Smooth muscle cell (in vitro differentiated cells): ENCODE results near the gene GNRHR. TPM values are rescaled to one million over a fixed set of nuclear protein-coding genes. Genes with fewer than 3 reads are reported as not detected.

Source experiments
- DNase-seq: peaks from one replicate; lab custom pipeline; 2025; ENCODE audit not compliant: unreplicated experiment; lab: John Stamatoyannopoulos, UW
- H2AFZ ChIP-seq: fragments of 200-600 bp; sonication (generic); 2 replicates; pipeline ENCODE4 v1.6.0; 2016; ENCODE audit warnings: antibody characterized with exemption, low read depth, mild to moderate bottlenecking
- H3F3A ChIP-seq: fragments of 200-600 bp; sonication (generic); 2 replicates; pipeline ENCODE4 v1.6.0; 2017; ENCODE audit warnings: antibody characterized with exemption, low read depth
- H3K27ac ChIP-seq: fragments of 200-600 bp; sonication (generic); 2 replicates; pipeline ENCODE4 v1.5.1; 2016; ENCODE audit warnings: low read depth, mild to moderate bottlenecking
- H3K27me3 ChIP-seq: fragments of 200-600 bp; sonication (generic); 2 replicates; pipeline ENCODE4 v1.6.1; 2016; ENCODE audit warnings: low read depth, mild to moderate bottlenecking
- H3K36me3 ChIP-seq: fragments of 200-600 bp; sonication (generic); 2 replicates; pipeline ENCODE4 v1.5.1; 2016; ENCODE audit warnings: low read depth
- H3K4me1 ChIP-seq: fragments of 200-600 bp; sonication (generic); 2 replicates; pipeline ENCODE4 v1.5.1; 2016; ENCODE audit warnings: low read depth
- H3K4me2 ChIP-seq: fragments of 200-600 bp; sonication (generic); 2 replicates; pipeline ENCODE4 v1.6.0; 2016; ENCODE audit warnings: mild to moderate bottlenecking
- H3K4me3 ChIP-seq: fragments of 200-600 bp; sonication (generic); 2 replicates; pipeline ENCODE4 v1.5.1; 2016; ENCODE audit warnings: mild to moderate bottlenecking
- H3K79me2 ChIP-seq: fragments of 200-600 bp; sonication (generic); 2 replicates; pipeline ENCODE4 v1.6.0; 2016; ENCODE audit warnings: low read depth, mild to moderate bottlenecking
- H3K9ac ChIP-seq: fragments of 200-600 bp; sonication (generic); 2 replicates; pipeline ENCODE4 v1.6.0; 2016; ENCODE audit warnings: low read depth
- H3K9me3 ChIP-seq: fragments of 200-600 bp; sonication (generic); replicated peaks from 2 replicates; pipeline ENCODE4 v1.5.1; 2016; ENCODE audit warnings: low read depth
- H4K20me1 ChIP-seq: fragments of 200-600 bp; sonication (generic); 2 replicates; pipeline ENCODE4 v1.6.0; 2016; ENCODE audit warnings: low read depth
- CTCF ChIP-seq: fragments of 200-600 bp; sonication (generic); IDR thresholded peaks from 2 replicates; pipeline ENCODE4 v1.5.1; 2017; ENCODE audit warnings: borderline replicate concordance, mild to moderate bottlenecking, antibody characterized with exemption; ENCODE audit not compliant: insufficient read depth, poor library complexity, severe bottlenecking
- WGBS: methylation state at CpG from one replicate; pipeline ENCODE4 v1.1.7; 2016; ENCODE audit warnings: low lambda C conversion rate; 5-methylcytosine and 5-hydroxymethylcytosine counted together
- polyA plus RNA-seq: library from polyadenylated mRNA; unstranded; fragments of >200 nt; fragmentation: Nextera tagmentation; extraction: Ambion mirVana; gene quantifications from 2 replicates; pipeline ENCODE4 v1.2.1, GENCODE V29; 2016
- total RNA-seq: library from RNA; depleted of rRNA; stranded (reverse); fragments of >200 nt; gene quantifications from 2 replicates; pipeline ENCODE4 v1.2.3, GENCODE V29; 2014

GNRHR gene
- total and polyA plus RNA-seq, 2 experiments from 2014 or later, result 0.27 TPM; not detected in 1

- Histone ChIP-seq H3K9me3 (no peaks in the 10 kb centered on the region), H3F3A (no peaks in the 10 kb centered on the region), H3K79me2 (no peaks in the 10 kb centered on the region), H3K4me1 (no peaks in the 10 kb centered on the region), H4K20me1 (no peaks in the 10 kb centered on the region), H2AFZ (no peak overlapping the region), H3K9ac (no peak overlapping the region), H3K27ac (no peak overlapping the region), H3K27me3 (no peaks in the 10 kb centered on the region), H3K4me3 (no peak overlapping the region), H3K4me2 (no peak overlapping the region), H3K36me3 (no peaks in the 10 kb centered on the region)
- DNase-seq, result no peak
- no peak for TF ChIP-seq CTCF
- WGBS, result 88% methylated on average over 4 of the region's 4 CpGs
Observed at GRCh38 chr4:67725981-67726380, 28.2 kb downstream of the GNRHR start.

GRCh38 chr4:67725132-67725531, 29.1 kb downstream of the GNRHR start:
- no peak overlapping the region for H2AFZ ChIP-seq
- TF ChIP-seq CTCF, result no peak
- no peaks in the 10 kb centered on the region for H3K36me3 ChIP-seq
- H3K9me3 ChIP-seq, result no peaks in the 10 kb centered on the region
- H3K9ac ChIP-seq, result no peak overlapping the region
- no peaks in the 10 kb centered on the region for H3K27me3 ChIP-seq
- DNase-seq, result no peak
- H3K4me1 ChIP-seq, result no peaks in the 10 kb centered on the region
- no peak overlapping the region for H3K27ac ChIP-seq
- H3K79me2 ChIP-seq, result no peaks in the 10 kb centered on the region
- no peak overlapping the region for H3K4me2 ChIP-seq
- no peak overlapping the region for H3K4me3 ChIP-seq
- 95% methylated on average over 1 of the region's 1 CpG for WGBS
- H4K20me1 ChIP-seq, result no peaks in the 10 kb centered on the region
- H3F3A ChIP-seq, result no peaks in the 10 kb centered on the region

GRCh38 chr4:67723949-67724348, 30.2 kb downstream of the GNRHR start:
- 89% methylated on average over 10 of the region's 10 CpGs for WGBS
- Histone ChIP-seq H3K27ac (no peak overlapping the region), H3K4me2 (no peak overlapping the region), H3K36me3 (no peaks in the 10 kb centered on the region), H4K20me1 (no peaks in the 10 kb centered on the region), H3F3A (no peaks in the 10 kb centered on the region), H3K4me3 (no peak overlapping the region), H2AFZ (no peak overlapping the region), H3K9me3 (no peaks in the 10 kb centered on the region), H3K27me3 (no peaks in the 10 kb centered on the region), H3K79me2 (no peaks in the 10 kb centered on the region), H3K9ac (no peak overlapping the region), H3K4me1 (no peaks in the 10 kb centered on the region)
- DNase-seq, result no peak
- TF ChIP-seq CTCF, result no peak

- Histone ChIP-seq H3K27ac (no peak overlapping the region), H3K4me3 (no peak overlapping the region), H3K4me1 (no peaks in the 10 kb centered on the region), H3K79me2 (no peaks in the 10 kb centered on the region), H3K9ac (no peak overlapping the region), H3F3A (no peaks in the 10 kb centered on the region), H3K4me2 (no peak overlapping the region), H2AFZ (no peak overlapping the region), H3K9me3 (no peaks in the 10 kb centered on the region), H4K20me1 (no peaks in the 10 kb centered on the region), H3K36me3 (no peaks in the 10 kb centered on the region), H3K27me3 (no peaks in the 10 kb centered on the region)
- TF ChIP-seq CTCF, result no peak
- no peak for DNase-seq
- 96% methylated on average over 5 of the region's 5 CpGs for WGBS
Observed at GRCh38 chr4:67723341-67723740, 30.8 kb downstream of the GNRHR start.
